Chondrocyte (in vitro differentiated cells): ENCODE results near the gene DIS3L2. TPM values are rescaled to one million over a fixed set of nuclear protein-coding genes. Genes with fewer than 3 reads are reported as not detected.
A peak's percentile ranks its signal among the peaks of the same experiment; 100 is the strongest.

ENCODE experiments used
- DNase-seq: peaks from one replicate; pipeline ENCODE4 v3.0.0; 2021; ENCODE audit warnings: mixed read lengths, low spot score
- H3K27ac Mint-ChIP-seq: one replicate; pipeline ENCODE4 v1.8.0; 2021; ENCODE audit warnings: mild to moderate bottlenecking, moderate library complexity, mixed read lengths; ENCODE audit not compliant: unreplicated experiment
- H3K27me3 Mint-ChIP-seq: 2 replicates; pipeline ENCODE4 v1.8.0; 2021; ENCODE audit warnings: low read depth, mixed read lengths
- H3K36me3 Mint-ChIP-seq: 2 replicates; pipeline ENCODE4 v1.8.0; 2021; ENCODE audit warnings: low read depth, mixed read lengths
- H3K4me1 Mint-ChIP-seq: 2 replicates; pipeline ENCODE4 v1.8.0; 2021; ENCODE audit warnings: low read depth, mild to moderate bottlenecking, mixed read lengths
- H3K4me3 Mint-ChIP-seq: one replicate; pipeline ENCODE4 v1.8.0; 2021; ENCODE audit warnings: mild to moderate bottlenecking, moderate library complexity, mixed read lengths; ENCODE audit not compliant: unreplicated experiment
- H3K9me3 Mint-ChIP-seq: 2 replicates; pipeline ENCODE4 v1.8.0; 2021; ENCODE audit warnings: low read depth, mixed read lengths
- total RNA-seq: library from RNA; stranded (reverse); gene quantifications from 3 replicates; pipeline ENCODE4 v1.2.1, GENCODE V29; 2021
- TF ChIP-seq, protein P1 (sequence below): fragments of 200-600 bp; sonication (generic); IDR thresholded peaks from 2 replicates; pipeline ENCODE4 v1.5.0; 2021; ENCODE audit warnings: antibody characterized with exemption, mild to moderate bottlenecking, moderate library complexity

DIS3L2 gene
- total RNA-seq, 1 donor from 2014 or later = 17.5 TPM

DNA sequence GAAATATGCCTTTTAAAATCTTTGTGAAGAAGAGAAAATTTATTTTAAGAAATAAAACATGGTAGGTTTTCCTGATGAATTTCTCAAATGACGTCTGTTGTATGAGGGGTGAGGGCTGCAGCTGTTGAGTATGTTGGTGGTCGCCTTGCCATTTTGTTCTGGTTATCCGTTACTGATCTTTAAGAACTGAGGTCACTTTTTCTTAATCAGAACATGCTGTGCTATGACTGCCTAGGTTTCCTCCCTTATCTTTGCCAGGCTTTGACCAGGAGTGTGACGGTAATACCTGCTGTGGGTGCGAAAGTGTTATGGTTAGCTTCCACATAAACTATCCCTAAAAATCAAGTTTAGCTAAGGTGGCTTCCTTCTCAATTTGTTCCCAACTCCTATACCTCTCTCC, 176.9 kb downstream of the DIS3L2 start:
- TF ChIP-seq, protein P1, sequence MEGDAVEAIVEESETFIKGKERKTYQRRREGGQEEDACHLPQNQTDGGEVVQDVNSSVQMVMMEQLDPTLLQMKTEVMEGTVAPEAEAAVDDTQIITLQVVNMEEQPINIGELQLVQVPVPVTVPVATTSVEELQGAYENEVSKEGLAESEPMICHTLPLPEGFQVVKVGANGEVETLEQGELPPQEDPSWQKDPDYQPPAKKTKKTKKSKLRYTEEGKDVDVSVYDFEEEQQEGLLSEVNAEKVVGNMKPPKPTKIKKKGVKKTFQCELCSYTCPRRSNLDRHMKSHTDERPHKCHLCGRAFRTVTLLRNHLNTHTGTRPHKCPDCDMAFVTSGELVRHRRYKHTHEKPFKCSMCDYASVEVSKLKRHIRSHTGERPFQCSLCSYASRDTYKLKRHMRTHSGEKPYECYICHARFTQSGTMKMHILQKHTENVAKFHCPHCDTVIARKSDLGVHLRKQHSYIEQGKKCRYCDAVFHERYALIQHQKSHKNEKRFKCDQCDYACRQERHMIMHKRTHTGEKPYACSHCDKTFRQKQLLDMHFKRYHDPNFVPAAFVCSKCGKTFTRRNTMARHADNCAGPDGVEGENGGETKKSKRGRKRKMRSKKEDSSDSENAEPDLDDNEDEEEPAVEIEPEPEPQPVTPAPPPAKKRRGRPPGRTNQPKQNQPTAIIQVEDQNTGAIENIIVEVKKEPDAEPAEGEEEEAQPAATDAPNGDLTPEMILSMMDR = no peak
- H3K27ac Mint-ChIP-seq = no peak overlapping the region
- H3K27me3 Mint-ChIP-seq = no peaks in the 10 kb centered on the region
- no peak overlapping the region for H3K4me3 Mint-ChIP-seq
- H3K4me1 Mint-ChIP-seq = no peaks in the 10 kb centered on the region
- no peak for DNase-seq
- no peaks in the 10 kb centered on the region for H3K9me3 Mint-ChIP-seq
- peaks cover 3% of the 10 kb centered on the region for H3K36me3 Mint-ChIP-seq

DNA sequence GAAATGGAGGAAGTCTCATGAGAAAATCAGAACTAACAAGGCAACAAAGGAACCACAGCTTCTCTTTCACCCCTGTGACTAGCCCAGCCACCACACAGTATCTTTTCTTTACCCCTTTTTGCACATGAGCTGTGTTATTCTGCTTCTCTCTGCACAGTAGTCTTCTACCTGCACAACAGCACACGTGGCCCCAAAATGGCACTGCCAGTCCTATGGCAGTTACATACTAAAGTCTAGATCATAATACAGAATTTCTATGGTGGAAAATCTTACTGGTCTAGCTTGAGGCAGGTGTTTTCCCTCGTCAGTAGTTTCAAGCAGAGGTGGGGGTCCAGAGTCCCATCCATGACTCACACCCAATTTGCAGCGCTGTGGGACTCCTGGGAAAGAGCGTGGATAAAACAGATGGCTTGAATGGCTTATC, 177.7 kb downstream of the DIS3L2 start:
- no peak for DNase-seq
- H3K27me3 Mint-ChIP-seq = no peaks in the 10 kb centered on the region
- TF ChIP-seq, protein P1 = no peak
- H3K9me3 Mint-ChIP-seq = no peaks in the 10 kb centered on the region
- H3K36me3 Mint-ChIP-seq = peaks cover 3% of the 10 kb centered on the region
- H3K4me1 Mint-ChIP-seq = no peaks in the 10 kb centered on the region
- no peak overlapping the region for H3K27ac Mint-ChIP-seq
- no peak overlapping the region for H3K4me3 Mint-ChIP-seq

DNA sequence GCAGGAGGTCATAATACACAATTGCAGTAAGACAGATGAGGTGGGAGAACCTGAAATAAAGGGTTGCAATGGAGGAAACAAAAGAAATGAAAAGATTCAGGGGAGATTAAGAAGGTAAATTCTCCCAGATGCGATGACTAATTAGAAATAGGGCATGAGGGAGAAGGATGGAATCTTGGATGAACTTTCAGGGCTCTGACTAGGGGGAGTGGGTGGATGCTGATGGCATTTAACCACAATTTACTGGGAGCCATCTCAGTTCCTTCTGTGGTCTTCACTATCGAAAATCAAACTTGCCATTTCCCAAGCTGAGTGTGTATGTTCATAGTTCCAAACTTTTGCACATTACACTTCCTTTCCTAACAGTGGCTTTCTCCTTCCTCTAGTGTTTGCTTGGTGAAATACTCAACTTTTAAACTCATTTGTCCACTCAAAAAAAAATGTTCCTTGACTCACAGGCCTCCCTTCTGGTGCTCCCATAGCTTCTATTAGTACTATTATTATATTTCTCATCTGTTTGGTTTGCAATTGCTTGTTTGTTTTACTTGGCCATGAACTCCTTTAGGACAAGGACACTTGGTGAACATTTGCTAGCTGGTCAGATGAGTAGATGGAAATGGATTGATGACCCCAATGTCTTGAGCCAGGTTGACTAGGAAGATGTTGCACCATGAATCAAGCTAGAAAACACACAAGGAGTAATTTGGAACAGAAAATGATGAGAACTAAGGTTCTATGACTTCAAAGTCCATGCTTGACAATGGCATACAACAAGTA, 178.5 kb downstream of the DIS3L2 start:
- Mint-ChIP-seq H3K27me3 (no peaks in the 10 kb centered on the region), H3K4me3 (no peak overlapping the region), H3K36me3 (peaks cover under 1% of the 10 kb centered on the region), H3K4me1 (no peaks in the 10 kb centered on the region), H3K27ac (no peak overlapping the region), H3K9me3 (no peaks in the 10 kb centered on the region)
- TF ChIP-seq, protein P1 = no peak
- DNase-seq = no peak

DNA sequence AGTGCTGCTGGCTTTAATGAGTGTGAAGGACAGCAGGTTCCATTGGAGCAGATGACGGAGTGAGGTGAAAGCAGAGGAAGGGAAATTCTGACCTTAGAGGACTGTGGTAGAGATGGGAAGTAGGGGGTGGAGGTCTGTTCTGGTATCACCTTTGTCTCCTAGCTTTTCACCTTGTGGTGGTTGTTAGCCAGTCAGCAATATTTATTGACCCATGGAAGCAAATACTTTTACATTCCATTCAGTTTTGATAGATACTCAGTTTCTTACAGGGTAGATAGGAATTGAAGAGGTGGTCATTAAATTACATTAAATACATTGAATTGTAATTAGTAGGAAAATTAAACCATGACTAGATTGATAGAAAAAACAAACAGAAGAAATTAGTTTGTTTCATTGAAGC, 180.1 kb downstream of the DIS3L2 start:
- H3K4me3 Mint-ChIP-seq = no peak overlapping the region

DNA sequence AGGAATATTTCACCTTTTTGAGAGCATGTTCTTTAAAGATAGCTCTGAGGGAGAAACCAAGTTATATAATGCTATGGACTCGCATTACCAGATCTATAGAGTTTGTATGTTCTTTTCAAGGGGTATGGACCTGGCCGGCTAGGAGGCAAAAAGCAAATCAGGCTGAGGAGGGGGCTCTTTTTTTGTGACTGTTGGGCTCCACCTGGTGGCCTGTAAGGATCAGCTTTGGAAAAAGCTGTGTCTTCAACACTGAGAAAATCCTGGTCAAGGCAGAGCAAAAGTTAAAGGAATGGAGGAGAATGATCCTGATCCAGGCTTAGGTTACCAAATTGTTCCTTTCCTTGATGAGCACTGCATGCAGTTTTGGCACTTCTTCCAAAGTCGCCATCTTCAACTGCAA, 180.5 kb downstream of the DIS3L2 start:
- TF ChIP-seq, protein P1 = peak; percentile 90
- H3K4me1 Mint-ChIP-seq = peaks cover 5% of the 10 kb centered on the region
- H3K9me3 Mint-ChIP-seq = no peaks in the 10 kb centered on the region
- H3K4me3 Mint-ChIP-seq = no peak overlapping the region
- peaks cover 2% of the 10 kb centered on the region for H3K36me3 Mint-ChIP-seq
- no peak for DNase-seq
- no peak overlapping the region for H3K27ac Mint-ChIP-seq
- no peaks in the 10 kb centered on the region for H3K27me3 Mint-ChIP-seq

More for the DNA sequence above, 180.1 kb downstream of the DIS3L2 start:
- H3K27ac Mint-ChIP-seq = no peak overlapping the region
- TF ChIP-seq, protein P1 = no peak
- H3K9me3 Mint-ChIP-seq = no peaks in the 10 kb centered on the region
- no peaks in the 10 kb centered on the region for H3K27me3 Mint-ChIP-seq
- no peak for DNase-seq
- H3K4me1 Mint-ChIP-seq = peaks cover 5% of the 10 kb centered on the region
- peaks cover 2% of the 10 kb centered on the region for H3K36me3 Mint-ChIP-seq
